Erythroblast (primary cell): Measurements from ENCODE around the gene RDH5.

Experiments
- DNase-seq, 2 experiments: peaks; one replicate each; lab custom pipeline; 2025; lab: John Stamatoyannopoulos, UW
- GATA1 ChIP-seq: IDR thresholded peaks from 2 replicates; pipeline ENCODE4 v1.6.1; 2011; ENCODE audit warnings: low read depth, mild to moderate bottlenecking, control low read depth, low read length, moderate library complexity
- POLR2A ChIP-seq: IDR thresholded peaks from 2 replicates; pipeline ENCODE4 v1.6.1; 2011; ENCODE audit warnings: mild to moderate bottlenecking, low read length

Gene RDH5

DNA sequence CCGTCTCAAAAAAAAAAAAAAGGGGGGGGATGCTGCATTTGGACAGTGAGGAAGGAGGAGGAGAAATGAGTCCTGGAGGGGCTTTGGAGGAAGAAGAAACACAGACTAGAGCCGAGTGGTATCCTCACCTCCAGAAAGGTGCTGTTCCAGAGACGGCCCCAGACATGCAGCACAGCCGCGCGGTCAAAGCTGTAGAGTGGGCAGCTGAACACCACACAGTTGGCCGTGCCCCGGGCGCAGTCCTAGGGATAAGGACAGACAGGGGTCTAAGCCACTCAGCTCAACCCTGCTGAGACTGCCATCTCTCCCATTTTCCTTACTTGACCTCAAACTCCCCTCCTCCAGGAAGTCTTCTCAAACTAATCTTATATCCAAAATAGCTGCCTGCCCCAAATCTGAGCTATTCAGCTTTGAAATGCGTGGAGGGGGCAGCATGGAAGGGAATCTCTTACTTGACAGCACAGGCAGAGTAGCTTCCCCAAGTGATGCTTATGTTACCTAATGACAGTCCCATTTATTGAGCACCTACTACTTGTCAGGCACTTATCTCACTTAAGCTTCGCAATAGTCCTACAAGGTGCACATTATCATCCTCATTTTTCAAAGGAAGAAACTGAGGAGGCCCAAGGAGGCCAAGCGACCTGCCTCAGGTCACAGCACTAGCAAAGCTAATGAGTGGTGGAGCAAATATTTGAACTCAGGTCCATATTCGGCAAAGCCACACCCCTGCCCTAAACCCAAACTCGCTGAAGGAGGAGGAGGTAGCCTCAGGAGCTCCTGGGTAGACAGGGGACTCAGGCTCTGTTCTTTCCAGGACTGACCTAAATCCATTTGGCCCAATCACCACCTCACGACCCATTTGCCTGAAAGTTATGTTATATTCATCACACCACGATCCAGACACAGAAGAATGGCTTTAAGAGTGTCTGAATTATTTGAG, 31.2 kb upstream of the RDH5 start:
- TF ChIP-seq POLR2A, result no peak
- TF ChIP-seq GATA1, result no peak
- no peak for DNase-seq

DNA sequence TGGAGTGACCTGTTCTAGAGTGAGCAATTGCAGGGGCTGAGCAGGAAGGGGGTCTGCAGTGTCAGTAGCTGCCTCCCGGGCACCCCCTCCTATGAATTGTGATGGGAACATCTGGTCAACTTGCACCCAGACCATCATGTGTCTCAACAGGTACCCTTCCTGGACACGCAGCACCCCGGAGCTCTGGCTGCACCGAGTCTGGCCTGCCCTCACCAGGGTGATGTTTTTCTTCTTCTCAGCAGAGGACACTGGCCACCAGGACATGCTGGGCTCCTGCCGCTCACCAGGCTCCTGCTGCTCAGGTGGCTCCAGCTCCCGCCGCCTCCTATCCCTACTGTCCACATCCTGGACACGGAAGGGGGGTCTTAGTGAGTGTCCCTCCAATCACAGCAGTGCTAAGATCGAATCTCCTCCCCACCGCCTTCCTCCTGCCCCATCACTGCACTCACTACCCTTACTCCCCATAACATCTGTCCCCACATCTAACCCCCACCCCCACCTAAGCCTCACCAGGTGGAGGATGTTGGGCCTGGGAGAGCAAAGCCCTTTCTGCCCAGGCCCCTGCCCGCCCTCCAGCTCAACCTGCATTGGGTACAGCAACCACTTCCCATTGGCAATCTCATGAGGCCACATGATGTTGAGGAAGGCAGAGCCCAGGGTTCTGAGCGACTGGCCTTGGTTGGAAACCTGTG, 27.4 kb upstream of the RDH5 start:
- TF ChIP-seq GATA1 (no peak), POLR2A (no peak)
- DNase-seq, result no peak

DNA sequence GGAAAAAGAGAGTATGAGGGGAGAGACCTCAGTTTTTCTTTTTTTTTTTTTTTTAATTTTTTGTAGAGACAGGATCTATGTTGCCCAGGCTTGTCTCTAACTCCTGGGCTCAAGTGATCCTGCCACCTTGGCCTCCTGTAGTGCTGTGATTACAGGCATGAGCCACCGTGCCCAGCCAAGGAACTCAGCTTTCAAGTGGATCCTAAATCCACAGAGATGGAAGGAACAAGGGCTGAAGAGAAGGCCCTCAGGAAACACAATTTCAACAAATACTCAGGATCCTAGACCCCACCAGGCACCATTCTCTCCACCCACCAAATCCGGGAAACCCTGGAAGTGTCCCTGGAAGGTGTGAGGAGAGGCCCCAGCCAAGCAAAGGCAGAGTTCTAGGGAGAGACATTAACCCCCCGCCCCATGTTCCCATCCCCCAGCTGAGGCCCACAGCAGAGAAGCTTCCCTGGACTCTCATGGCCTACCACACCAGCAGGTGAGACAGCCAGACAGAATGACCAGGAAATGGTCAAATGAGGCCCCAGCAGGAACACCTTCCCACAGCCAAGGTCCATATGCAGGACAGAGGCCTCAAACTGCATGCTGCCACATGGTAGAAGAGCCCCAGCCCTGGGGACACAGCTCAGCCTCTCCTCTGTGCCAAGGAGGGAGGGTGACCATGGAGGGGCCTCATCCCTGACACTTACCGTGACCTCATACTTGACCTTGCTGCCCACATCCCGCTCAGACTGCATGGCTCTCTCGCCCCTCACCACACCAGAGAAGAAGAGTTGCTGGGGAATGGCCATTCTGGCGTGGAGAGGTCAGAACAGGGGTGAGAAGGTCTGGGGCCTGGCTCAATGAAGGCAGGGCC, 26.6 kb upstream of the RDH5 start:
- no peak for DNase-seq
- TF ChIP-seq GATA1 (no peak), POLR2A (no peak)

DNA sequence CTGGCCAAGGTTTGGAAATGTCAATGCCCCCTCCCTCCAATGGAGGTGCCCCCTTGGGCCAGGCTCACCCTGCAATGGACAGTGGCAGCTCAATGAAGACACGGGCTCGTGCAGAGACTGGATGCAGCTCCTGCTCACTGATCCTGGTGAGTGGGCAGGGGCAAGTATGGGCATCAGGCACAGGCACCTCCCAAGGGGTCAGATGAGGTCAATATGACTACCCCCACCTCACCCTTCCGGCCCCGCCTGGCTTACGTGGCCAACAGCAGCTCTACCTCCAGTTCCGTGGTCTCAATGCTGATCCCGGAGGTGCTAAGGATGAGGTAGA, 26.0 kb upstream of the RDH5 start:
- DNase-seq, result no peak

DNA sequence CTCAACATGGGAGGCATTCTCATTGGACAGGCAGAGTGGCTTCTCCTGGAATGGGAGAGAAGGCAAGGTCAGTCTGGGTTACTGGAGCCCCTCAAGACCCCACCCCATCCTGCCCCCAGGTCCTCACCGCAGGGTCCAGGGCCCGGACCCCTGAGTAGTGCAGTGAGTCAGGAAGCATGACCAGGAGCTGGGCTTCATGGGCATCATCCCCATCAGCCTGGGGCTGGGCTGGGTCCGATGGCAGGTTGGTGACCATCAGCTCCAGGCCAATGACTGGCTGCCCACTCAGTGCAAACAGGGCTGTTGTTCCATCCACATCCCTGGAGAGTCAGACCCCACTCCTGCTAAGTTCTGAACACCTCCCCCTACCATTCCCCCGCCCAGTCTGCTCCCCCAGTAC, 25.5 kb upstream of the RDH5 start:
- no peak for DNase-seq
- TF ChIP-seq POLR2A (no peak), GATA1 (no peak)

More for the DNA sequence above, 26.0 kb upstream of the RDH5 start:
- TF ChIP-seq GATA1 (no peak), POLR2A (no peak)

DNA sequence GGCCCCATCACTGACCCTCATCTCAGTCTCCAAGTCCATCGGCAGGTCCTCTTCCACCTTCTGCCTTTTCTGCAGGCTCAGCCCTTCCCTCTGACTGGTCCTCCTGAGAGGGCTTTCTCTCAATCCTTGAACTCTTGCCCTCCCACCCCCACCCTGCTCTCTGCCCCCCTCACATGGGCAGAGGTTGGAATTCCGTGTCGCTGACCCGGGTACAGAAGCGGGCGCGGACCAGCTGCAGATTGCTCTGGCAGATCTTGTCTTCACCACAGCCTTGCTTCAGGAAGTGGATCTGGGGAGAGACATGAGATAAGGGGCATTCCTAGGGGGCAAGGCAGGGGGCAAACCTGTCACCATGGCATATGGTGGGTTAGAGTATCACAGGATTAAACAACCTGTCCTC, 24.8 kb upstream of the RDH5 start:
- DNase-seq, result no peak
- no peak for TF ChIP-seq POLR2A
- TF ChIP-seq GATA1, result no peak

DNA sequence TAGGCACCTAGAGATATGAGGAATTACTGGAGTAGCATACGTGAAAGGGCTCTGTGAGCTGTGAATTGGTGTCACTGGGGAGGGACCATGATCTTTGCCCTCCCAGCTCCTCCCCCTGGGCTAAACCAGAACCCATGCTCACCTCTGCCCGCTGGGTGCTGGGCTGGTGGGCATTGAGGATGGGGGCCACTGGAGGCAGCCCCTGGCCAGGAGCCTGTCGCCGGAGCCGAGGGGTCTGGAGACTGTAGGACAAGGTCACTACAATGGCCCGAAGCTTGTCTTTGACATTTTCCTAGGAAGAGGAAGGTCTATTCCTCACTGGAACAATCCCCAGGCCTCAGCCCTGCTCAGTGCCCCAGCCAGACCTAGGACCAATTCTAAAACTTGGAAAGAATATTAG, 24.1 kb upstream of the RDH5 start:
- DNase-seq, result no peak
- no peak for TF ChIP-seq GATA1
- no peak for TF ChIP-seq POLR2A

DNA sequence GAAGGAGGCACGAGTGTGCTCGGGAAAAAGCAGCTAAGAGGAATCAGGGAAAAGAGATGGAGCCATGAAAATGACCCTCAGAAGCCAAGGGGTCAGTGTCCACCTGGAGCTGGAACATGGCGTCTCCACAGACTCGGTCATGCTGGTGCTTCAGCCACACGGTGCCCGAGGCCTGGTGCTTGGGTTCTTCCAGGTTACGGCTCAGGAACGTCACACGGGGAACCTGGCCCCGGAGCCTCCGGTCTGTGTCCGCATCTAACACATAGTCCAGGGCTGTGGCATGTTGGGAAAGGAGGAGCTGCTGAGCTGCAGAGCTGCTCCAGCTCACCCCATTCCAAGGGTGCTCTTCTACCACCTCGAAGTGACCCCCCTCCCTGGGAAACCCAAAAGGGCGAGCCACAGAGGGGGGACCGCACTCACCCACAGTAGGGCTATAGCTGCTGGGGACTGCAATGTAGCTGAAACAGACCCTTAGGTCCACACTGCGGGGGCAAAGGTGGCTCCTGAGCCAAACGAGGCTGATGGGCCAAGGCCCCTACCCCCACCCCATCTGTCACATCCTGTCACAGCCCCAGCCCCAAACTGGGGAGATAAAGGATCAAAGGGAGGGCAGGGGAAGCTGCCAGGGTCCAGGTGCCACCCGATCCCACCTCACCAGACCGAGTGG, 23.3 kb upstream of the RDH5 start:
- no peak for DNase-seq
- TF ChIP-seq POLR2A (no peak), GATA1 (no peak)

DNA sequence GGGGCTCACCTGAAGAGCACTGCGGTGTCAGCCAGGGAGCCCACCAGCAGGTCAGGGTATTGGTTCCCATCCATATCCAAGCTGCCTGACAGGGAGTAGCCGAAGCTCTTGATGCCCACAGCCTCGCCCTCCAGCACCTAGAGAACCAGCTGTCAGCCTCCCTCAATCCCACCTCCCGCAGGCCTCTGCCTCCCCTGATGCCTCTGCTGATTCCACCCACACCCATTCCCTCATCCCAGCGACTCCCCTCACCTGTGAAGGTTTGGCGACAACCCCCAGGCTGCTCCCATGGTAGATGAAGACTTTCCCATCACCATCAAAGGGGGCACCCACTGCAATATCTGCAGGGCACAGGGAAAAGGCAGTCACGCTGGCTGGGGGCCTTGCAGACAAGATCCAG, 22.5 kb upstream of the RDH5 start:
- TF ChIP-seq POLR2A (no peak), GATA1 (no peak)
- DNase-seq, result no peak

DNA sequence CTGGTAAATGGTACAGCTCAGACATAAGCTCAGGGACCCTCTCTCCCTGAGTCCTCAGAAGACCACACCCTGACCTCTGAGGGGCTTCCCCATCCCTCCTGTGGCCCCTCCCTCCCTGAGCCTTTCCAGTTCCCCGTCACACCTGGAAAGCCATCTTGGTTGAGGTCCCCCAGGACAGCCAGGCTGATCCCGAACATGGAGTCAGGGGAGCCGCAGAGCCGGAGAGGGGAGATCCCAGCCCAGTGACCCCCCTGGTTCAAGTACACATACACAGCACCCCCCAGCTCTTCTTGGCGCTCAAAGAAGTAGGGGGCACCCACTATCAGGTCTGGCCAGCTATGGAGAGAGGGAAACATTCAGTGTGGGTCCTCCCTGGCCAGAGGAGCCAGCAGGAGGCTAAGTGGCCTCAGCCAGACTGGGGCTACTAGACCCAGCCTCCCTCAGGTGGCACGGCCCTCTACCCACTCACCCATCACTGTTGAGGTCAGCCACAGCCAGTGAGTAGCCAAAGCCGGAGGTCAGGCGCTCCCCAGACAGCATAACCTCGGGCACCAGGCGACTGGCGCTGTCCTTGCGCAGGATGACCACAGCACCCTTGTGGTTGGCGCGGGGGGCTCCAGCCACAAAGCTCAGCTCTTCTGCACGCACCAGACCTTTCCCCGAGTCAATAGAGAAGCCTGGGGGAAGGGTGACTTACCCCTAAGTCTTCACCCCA, 21.8 kb upstream of the RDH5 start:
- DNase-seq, result no peak
- TF ChIP-seq POLR2A (no peak), GATA1 (no peak)

DNA sequence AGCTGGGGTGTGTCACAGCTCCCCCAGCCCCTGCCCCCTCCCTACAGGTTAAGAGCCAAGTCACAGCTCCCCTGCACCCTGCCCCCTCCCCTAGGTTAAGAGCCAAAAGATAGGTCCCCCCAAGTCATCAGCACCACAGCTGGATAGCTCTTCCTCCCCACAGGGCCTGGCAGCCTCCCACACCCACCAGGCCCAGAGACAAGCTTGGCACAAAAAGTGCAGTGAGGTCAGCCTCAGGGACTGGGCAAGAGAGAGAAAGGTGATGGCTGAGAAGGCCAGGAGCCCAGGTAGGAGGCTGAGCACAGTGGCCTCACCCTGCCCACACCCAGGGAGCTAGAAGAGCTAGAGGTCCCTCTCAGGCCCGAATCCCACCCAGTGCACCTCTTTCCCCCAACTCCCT, 21.2 kb upstream of the RDH5 start:
- TF ChIP-seq POLR2A (no peak), GATA1 (no peak)
- no peak for DNase-seq

DNA sequence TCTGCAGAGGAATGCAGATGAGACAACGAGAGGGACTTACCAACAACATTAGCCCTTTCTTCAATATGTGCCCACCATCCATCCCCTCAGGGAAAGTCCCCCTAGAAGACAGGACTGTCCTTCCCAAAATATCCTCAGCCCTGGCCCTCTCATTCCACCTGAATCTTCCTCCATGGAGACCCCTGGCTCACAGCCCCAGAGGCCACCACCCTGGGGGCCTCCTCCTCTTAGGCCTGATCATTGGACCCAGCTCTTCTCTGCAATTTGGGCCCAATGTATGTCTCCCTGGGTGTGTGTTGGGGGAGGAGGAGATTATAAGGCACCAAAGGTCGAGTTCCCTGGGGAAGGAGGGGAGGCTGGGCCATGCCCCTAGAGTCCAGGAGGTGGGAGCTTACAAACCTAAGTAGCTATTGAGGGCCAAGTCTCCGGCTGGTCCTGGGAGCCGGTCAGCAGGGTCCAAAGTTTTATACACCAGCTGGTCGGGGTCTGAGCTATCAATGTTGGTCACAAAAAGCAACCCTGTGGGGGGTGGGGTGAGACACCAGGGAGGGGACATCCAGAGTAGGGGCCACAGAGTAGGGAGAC, 20.6 kb upstream of the RDH5 start:
- TF ChIP-seq GATA1, result no peak
- TF ChIP-seq POLR2A, result no peak
- no peak for DNase-seq
